Neutrophil (primary cell): ENCODE data around the gene CABCOCO1.

ENCODE experiments used
- H3K27ac ChIP-seq: fragments of 200-600 bp; sonication (generic); 2 replicates; pipeline ENCODE4 v1.5.1; 2016; ENCODE audit warnings: mild to moderate bottlenecking, moderate library complexity
- H3K27me3 ChIP-seq: fragments of 200-600 bp; sonication (generic); 2 replicates; pipeline ENCODE4 v1.6.0; 2016; ENCODE audit warnings: mild to moderate bottlenecking
- H3K36me3 ChIP-seq: fragments of 200-600 bp; sonication (generic); 2 replicates; pipeline ENCODE4 v1.5.1; 2017
- H3K4me1 ChIP-seq, 2 experiments: fragments of 200-600 bp in 1 of 2; sonication (generic) in 1 of 2; 1 replicate in 1 of 2; 2 replicates in 1 of 2; pipeline versions ENCODE4 v1.5.1 to v1.6.1; 2013 to 2016; ENCODE audit warnings: low read depth in 1 of 2, low read length in 1 of 2, mild to moderate bottlenecking in 1 of 2, moderate library complexity in 1 of 2; ENCODE audit not compliant: control insufficient read depth in 1 of 2, insufficient read depth in 1 of 2
- H3K4me3 ChIP-seq, 2 experiments: fragments of 200-600 bp in 1 of 2; sonication (generic) in 1 of 2; 1 replicate in 1 of 2; 2 replicates in 1 of 2; pipeline ENCODE4 v1.5.1; 2013 to 2016; ENCODE audit warnings: low read depth in 1 of 2, low read length in 1 of 2, mild to moderate bottlenecking in 1 of 2, moderate library complexity in 1 of 2
- H3K9me3 ChIP-seq: fragments of 200-600 bp; sonication (generic); 2 replicates; pipeline ENCODE4 v1.5.1; 2016
- CTCF ChIP-seq: fragments of 200-600 bp; sonication (generic); IDR thresholded peaks from 2 replicates; pipeline ENCODE4 v1.5.1; 2016; ENCODE audit warnings: antibody characterized with exemption

Gene CABCOCO1

GRCh38 chr10:61634746-61635145 lies 28.0 kb upstream of the CABCOCO1 start:
- Histone ChIP-seq H3K27ac (no peak overlapping the region), H3K4me1 (no peaks in the 10 kb centered on the region), H3K9me3 (no peaks in the 10 kb centered on the region), H3K36me3 (no peaks in the 10 kb centered on the region), H3K27me3 (no peaks in the 10 kb centered on the region), H3K4me3 (no peak overlapping the region)
- no peak for TF ChIP-seq CTCF

GRCh38 chr10:61635471-61635870 lies 27.3 kb upstream of the CABCOCO1 start:
- Histone ChIP-seq H3K27ac (no peak overlapping the region), H3K4me3 (no peak overlapping the region)

GRCh38 chr10:61635932-61636331 lies 26.8 kb upstream of the CABCOCO1 start:
- Histone ChIP-seq H3K4me1 (no peaks in the 10 kb centered on the region), H3K36me3 (no peaks in the 10 kb centered on the region), H3K4me3 (no peak overlapping the region), H3K9me3 (no peaks in the 10 kb centered on the region), H3K27ac (no peak overlapping the region), H3K27me3 (no peaks in the 10 kb centered on the region)
- TF ChIP-seq CTCF = no peak

More at GRCh38 chr10:61635471-61635870, 27.3 kb upstream of the CABCOCO1 start:
- H3K9me3 ChIP-seq = no peaks in the 10 kb centered on the region
- no peaks in the 10 kb centered on the region for H3K27me3 ChIP-seq
- no peak for TF ChIP-seq CTCF
- no peaks in the 10 kb centered on the region for H3K4me1 ChIP-seq
- no peaks in the 10 kb centered on the region for H3K36me3 ChIP-seq

- Histone ChIP-seq H3K4me1 (no peaks in the 10 kb centered on the region), H3K27ac (no peak overlapping the region), H3K4me3 (no peak overlapping the region), H3K36me3 (no peaks in the 10 kb centered on the region), H3K9me3 (no peaks in the 10 kb centered on the region), H3K27me3 (no peaks in the 10 kb centered on the region)
- no peak for TF ChIP-seq CTCF
Measured at GRCh38 chr10:61639952-61640351, 22.8 kb upstream of the CABCOCO1 start.

- Histone ChIP-seq H3K27me3 (no peaks in the 10 kb centered on the region), H3K36me3 (no peaks in the 10 kb centered on the region), H3K4me3 (no peak overlapping the region), H3K27ac (no peak overlapping the region), H3K4me1 (no peaks in the 10 kb centered on the region), H3K9me3 (no peaks in the 10 kb centered on the region)
- no peak for TF ChIP-seq CTCF
Measured at GRCh38 chr10:61640856-61641255, 21.9 kb upstream of the CABCOCO1 start.

- H3K27ac ChIP-seq = no peak overlapping the region
- no peaks in the 10 kb centered on the region for H3K4me1 ChIP-seq
- H3K9me3 ChIP-seq = no peaks in the 10 kb centered on the region
- no peaks in the 10 kb centered on the region for H3K36me3 ChIP-seq
- TF ChIP-seq CTCF = no peak
- H3K27me3 ChIP-seq = no peaks in the 10 kb centered on the region
- H3K4me3 ChIP-seq = no peak overlapping the region
Measured at GRCh38 chr10:61642150-61642571, 20.6 kb upstream of the CABCOCO1 start.
